CD4-positive, alpha-beta T cell treated with Interleukin-2 at 100 ng/mL for 4 hours (primary cell): ENCODE data around the gene SMIM26.

Source experiments
- DNase-seq: peaks from one replicate; pipeline ENCODE4 v3.0.0-alpha.2; 2020; ENCODE audit warnings: low spot score

SMIM26 gene

GRCh38 chr20:18585134-18585533 lies 17.9 kb downstream of the SMIM26 start:
- DNase-seq, result no peak

- peak; percentile 87 for DNase-seq
These were observed 20.7 kb downstream of the SMIM26 start, which contains the start of gene DTD1 for GRCh38 chr20:18587665-18588573. Gene DTD1 (plus strand): TSS chr20:18588054. CDS start chr20:18588073, 19 bp downstream.

- DNase-seq, result no peak
These were observed 21.3 kb downstream of the SMIM26 start for GRCh38 chr20:18588574-18588933.

- DNase-seq, result no peak
These were observed 22.9 kb downstream of the SMIM26 start for GRCh38 chr20:18589941-18590674.

GRCh38 chr20:18596270-18596669 lies 29.0 kb downstream of the SMIM26 start:
- DNase-seq, result no peak

GRCh38 chr20:18609741-18610140 lies 42.5 kb downstream of the SMIM26 start:
- no peak for DNase-seq

- no peak for DNase-seq
These were observed 44.3 kb downstream of the SMIM26 start for GRCh38 chr20:18611492-18611891.

GRCh38 chr20:18613553-18613952 lies 46.3 kb downstream of the SMIM26 start:
- DNase-seq, result no peak

- no peak for DNase-seq
These were observed 47.0 kb downstream of the SMIM26 start for GRCh38 chr20:18614244-18614643.

- no peak for DNase-seq
These were observed 47.9 kb downstream of the SMIM26 start for GRCh38 chr20:18615020-18615650.
